Measurements from ENCODE around the gene SHROOM4.
A peak's percentile ranks its signal among the peaks of the same experiment; 100 is the strongest.

SHROOM4 gene

DNA sequence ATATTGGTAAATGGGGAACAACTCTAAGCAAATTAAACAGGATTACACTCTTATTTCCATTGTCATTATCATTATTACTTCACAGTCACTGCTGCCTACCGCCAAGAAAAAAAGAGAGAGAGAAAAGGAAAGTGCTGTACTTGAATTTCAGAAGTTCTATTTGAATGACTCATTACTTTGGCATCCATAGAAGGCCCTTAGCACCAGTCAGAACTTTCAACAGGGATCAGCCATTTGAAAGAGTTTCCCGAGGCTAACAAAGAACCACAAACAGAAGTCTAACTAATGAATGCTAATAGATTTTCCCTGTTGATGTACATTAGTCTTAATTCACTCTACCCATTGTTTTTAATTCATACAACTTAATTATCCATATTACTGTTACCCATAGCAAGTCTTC lies 116.3 kb downstream of the SHROOM4 start:
- H3K4me3 ChIP-seq (ENCODE audit: low read length): no peak overlapping the region
- DNase-seq (ENCODE audit: low read depth): peak; percentile 65
- TF ChIP-seq, protein P1, sequence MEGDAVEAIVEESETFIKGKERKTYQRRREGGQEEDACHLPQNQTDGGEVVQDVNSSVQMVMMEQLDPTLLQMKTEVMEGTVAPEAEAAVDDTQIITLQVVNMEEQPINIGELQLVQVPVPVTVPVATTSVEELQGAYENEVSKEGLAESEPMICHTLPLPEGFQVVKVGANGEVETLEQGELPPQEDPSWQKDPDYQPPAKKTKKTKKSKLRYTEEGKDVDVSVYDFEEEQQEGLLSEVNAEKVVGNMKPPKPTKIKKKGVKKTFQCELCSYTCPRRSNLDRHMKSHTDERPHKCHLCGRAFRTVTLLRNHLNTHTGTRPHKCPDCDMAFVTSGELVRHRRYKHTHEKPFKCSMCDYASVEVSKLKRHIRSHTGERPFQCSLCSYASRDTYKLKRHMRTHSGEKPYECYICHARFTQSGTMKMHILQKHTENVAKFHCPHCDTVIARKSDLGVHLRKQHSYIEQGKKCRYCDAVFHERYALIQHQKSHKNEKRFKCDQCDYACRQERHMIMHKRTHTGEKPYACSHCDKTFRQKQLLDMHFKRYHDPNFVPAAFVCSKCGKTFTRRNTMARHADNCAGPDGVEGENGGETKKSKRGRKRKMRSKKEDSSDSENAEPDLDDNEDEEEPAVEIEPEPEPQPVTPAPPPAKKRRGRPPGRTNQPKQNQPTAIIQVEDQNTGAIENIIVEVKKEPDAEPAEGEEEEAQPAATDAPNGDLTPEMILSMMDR (conservative IDR thresholded peaks at IDR 0.05; ENCODE audit: low read depth, low read length): no peak

DNA sequence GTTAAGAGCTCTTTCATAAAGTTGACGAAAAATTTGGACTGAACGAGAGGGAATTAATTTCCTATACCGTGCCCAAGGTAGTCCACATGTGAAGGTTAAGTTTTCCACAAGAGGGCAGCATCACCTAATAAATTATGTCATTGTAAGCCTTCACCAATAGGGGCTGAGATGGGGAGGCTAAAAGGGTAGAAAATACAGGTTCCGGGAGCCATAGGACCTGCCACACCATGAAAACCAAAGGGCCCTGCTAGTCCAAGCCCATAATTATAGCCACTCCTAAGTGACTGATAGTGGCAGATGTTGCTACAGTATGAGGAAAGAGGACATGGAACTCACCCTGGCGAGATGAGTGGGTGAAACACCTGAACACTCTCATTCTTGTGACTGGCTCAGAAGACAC lies 122.2 kb downstream of the SHROOM4 start:
- no peak overlapping the region for H3K4me3 ChIP-seq (ENCODE audit: low read length)
- DNase-seq (ENCODE audit: low read depth): no peak
- TF ChIP-seq, protein P1 (conservative IDR thresholded peaks at IDR 0.05; ENCODE audit: low read depth, low read length): peak; percentile 47

DNA sequence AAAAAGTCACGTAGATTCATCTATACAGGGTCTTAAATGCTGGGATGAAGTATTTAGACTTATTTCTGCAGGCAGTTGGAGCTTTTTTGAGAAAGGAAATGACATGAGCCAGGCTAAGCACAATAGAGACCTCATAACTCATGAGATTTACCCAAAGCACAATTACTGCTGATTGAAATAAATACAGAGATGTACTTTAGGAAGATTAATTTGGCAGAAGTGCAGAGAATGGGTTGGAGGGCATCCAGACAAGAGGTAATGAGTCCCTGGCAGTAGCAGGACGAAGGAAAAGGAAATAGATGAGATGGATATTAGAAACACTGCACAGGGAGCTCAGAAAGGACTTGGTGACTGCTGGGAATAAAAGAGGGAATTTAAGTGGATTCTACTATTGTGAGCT lies 129.1 kb downstream of the SHROOM4 start:
- TF ChIP-seq, protein P1 (conservative IDR thresholded peaks at IDR 0.05; ENCODE audit: low read depth, low read length): no peak
- H3K4me3 ChIP-seq (ENCODE audit: low read length): no peak overlapping the region
- no peak for DNase-seq (ENCODE audit: low read depth)

DNA sequence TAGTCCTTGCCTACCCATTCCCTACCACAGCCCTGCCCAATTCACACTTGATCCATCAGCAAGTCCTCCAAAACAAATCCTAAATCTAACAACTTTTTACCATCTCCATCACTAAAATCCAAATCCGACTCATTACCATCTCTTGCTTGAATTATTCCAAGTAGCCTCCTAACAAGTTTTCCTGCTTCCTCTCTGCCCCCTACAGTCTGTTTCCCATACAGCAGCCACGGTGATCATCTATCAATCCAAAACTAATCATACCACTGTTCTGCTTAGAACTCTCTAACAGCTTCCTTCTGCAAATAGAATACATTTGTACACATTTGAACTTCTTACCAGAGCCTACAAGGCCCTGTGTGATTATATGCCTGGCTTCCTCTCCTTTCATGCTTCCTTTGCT lies 133.0 kb downstream of the SHROOM4 start:
- TF ChIP-seq, protein P1 (conservative IDR thresholded peaks at IDR 0.05; ENCODE audit: low read depth, low read length): peak; percentile 53
- H3K4me3 ChIP-seq (ENCODE audit: low read length): no peak overlapping the region
- no peak for DNase-seq (ENCODE audit: low read depth)

DNA sequence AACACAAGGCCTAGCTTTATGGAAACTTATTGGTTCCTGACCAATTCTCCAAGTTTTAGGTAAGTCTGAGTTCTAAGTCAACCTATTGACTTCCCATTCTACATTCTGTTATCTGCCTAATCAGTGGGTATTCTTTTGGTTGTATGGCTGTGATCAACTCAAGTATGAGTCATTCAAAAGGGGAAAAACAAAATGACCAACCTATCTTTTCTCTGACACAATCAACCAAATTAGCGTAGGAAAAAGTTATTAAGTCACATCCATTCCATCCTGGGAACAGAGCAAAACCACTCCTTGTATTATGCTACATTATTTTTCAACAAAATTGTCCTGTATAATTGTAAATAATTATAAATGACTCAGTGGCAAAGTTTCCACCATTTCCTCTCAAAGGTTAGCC lies 136.2 kb downstream of the SHROOM4 start:
- DNase-seq (ENCODE audit: low read depth): no peak
- no peak overlapping the region for H3K4me3 ChIP-seq (ENCODE audit: low read length)
- TF ChIP-seq, protein P1 (conservative IDR thresholded peaks at IDR 0.05; ENCODE audit: low read depth, low read length): no peak

DNA sequence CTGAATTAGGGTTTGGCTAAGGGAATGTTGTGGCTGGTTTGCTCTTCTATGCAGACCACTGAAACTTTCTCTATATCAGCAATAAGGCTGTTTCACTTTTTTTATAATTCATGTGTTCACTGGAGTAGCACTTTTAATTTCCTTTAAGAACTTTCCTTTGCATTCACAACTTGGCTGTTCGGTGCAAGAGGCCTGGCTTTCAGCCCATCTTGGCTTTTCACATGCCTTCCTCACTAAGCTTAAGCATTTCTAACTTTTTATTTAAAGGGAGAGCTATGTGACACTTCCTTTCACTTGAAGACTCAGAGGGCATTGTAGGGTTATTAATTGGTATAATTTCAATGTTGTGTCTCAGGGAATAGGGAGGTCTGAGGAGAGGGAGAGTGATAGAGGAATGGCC lies 142.3 kb downstream of the SHROOM4 start:
- DNase-seq (ENCODE audit: low read depth): peak; percentile 12
- TF ChIP-seq, protein P1 (conservative IDR thresholded peaks at IDR 0.05; ENCODE audit: low read depth, low read length): no peak
- no peak overlapping the region for H3K4me3 ChIP-seq (ENCODE audit: low read length)

DNA sequence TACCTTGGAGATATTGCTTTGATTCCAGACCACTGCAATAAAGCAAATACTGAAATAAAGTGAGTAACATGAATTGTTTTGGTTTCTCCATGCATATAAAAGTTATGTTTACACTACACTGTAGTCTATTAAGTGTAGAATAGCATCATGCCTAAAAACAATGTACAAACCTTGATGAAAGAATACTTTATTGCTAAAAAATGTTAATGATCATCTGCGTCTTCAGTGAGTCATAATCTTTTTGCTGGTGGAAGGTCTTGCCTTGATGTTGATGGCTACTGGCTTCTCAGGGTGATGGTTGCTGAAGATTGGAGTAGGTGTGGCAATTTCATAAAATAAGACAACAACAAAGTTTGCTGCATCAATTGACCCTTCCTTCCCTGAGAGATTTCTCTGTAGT lies 145.1 kb downstream of the SHROOM4 start:
- TF ChIP-seq, protein P1 (conservative IDR thresholded peaks at IDR 0.05; ENCODE audit: low read depth, low read length): no peak
- no peak overlapping the region for H3K4me3 ChIP-seq (ENCODE audit: low read length)

More for the DNA sequence above, 145.1 kb downstream of the SHROOM4 start:
- DNase-seq (ENCODE audit: low read depth): no peak

All from retinal pigment epithelial cell (primary cell).